HepG2 (cell line): ENCODE data around the gene NEURL2. TPM values are rescaled to one million over a fixed set of nuclear protein-coding genes. Genes with fewer than 3 reads are reported as not detected.

Experiments used
- DNMT1 ChIP-seq: sonication (generic); formaldehyde crosslinking; IDR thresholded peaks from 2 replicates; pipeline ENCODE4 v1.5.1; 2020; ENCODE audit warnings: mild to moderate bottlenecking, missing genetic modification reagents
- DNMT3B ChIP-seq: conservative IDR thresholded peaks from 2 replicates; pipeline ENCODE4 v1.6.1; 2016; ENCODE audit warnings: missing biosample characterization, control low read depth
- FOXK1 ChIP-seq: sonication (generic); formaldehyde crosslinking; IDR thresholded peaks from 2 replicates; pipeline ENCODE4 v1.4.0; 2020; ENCODE audit warnings: low read depth, missing genetic modification reagents, borderline replicate concordance
- MXI1 ChIP-seq: IDR thresholded peaks from 3 replicates; pipeline ENCODE4 v1.6.1; 2012; ENCODE audit warnings: low read depth, low read length, inconsistent platforms, borderline replicate concordance
- NFATC3 ChIP-seq: sonication (generic); formaldehyde crosslinking; IDR thresholded peaks from 2 replicates; pipeline ENCODE4 v1.5.1; 2020; ENCODE audit warnings: mild to moderate bottlenecking, missing genetic modification reagents
- SP140L ChIP-seq: sonication (generic); formaldehyde crosslinking; IDR thresholded peaks from 2 replicates; pipeline ENCODE4 v1.4.0; 2020; ENCODE audit warnings: missing genetic modification reagents, borderline replicate concordance
- SP4 ChIP-seq: sonication (generic); formaldehyde crosslinking; IDR thresholded peaks from 2 replicates; pipeline ENCODE4 v1.8.1; 2023; ENCODE audit warnings: mild to moderate bottlenecking, missing genetic modification reagents
- U2AF2 ChIP-seq: fragments of 200-400 bp; formaldehyde crosslinking; IDR thresholded peaks from 2 replicates; pipeline ENCODE4 v1.6.1; 2017; ENCODE audit warnings: low read depth, mild to moderate bottlenecking, low read length
- ZNF3 ChIP-seq: IDR thresholded peaks from 2 replicates; pipeline ENCODE4 v1.7.0; 2017; ENCODE audit warnings: inconsistent platforms
- ZNF839 ChIP-seq: sonication (generic); formaldehyde crosslinking; IDR thresholded peaks from 2 replicates; pipeline ENCODE4 v1.4.0; 2020; ENCODE audit warnings: missing genetic modification reagents, mild to moderate bottlenecking, borderline replicate concordance
- polyA plus RNA-seq, 8 experiments: library from polyadenylated mRNA; depleted of rRNA in 3 of 8; stranded (reverse) in 7 of 8; unstranded in 1 of 8; fragments of >200 nt; fragmentation: Illumina TruSeq in 4 of 8; extraction: Trizol in 4 of 8; gene quantifications; 2 replicates each; pipeline versions ENCODE4 v1.2.1 to v1.2.3, GENCODE V29; 2011 to 2016; ENCODE audit warnings: low read depth in 4 of 8, missing spikeins in 1 of 8, mixed read lengths in 1 of 8; ENCODE audit not compliant: insufficient read depth in 1 of 8
- total RNA-seq, 5 experiments: library from RNA; depleted of rRNA; stranded (reverse); fragments of >200 nt; fragmentation: Illumina TruSeq; extraction: Trizol; gene quantifications; 2 replicates each; pipeline ENCODE4 v1.2.3, GENCODE V29; 2016; ENCODE audit warnings: low read depth in 1 of 5
- TF ChIP-seq, protein P1 (sequence below): sonication (generic); formaldehyde crosslinking; IDR thresholded peaks from 2 replicates; pipeline ENCODE4 v1.4.0; 2020; ENCODE audit warnings: missing genetic modification reagents
- TF ChIP-seq, protein P2 (sequence below): sonication (generic); formaldehyde crosslinking; IDR thresholded peaks from 2 replicates; pipeline ENCODE4 v1.4.0; 2020; ENCODE audit warnings: missing genetic modification reagents, borderline replicate concordance
- TF ChIP-seq, protein P3 (sequence below): sonication (generic); formaldehyde crosslinking; conservative IDR thresholded peaks from 2 replicates; pipeline ENCODE4 v1.4.0; 2020; ENCODE audit warnings: missing genetic modification reagents
- TF ChIP-seq, protein P4 (sequence below): sonication (generic); formaldehyde crosslinking; IDR thresholded peaks from 2 replicates; pipeline ENCODE4 v1.4.0; 2020; ENCODE audit warnings: missing genetic modification reagents, mild to moderate bottlenecking, borderline replicate concordance
- TF ChIP-seq, protein P5 (sequence below): sonication (generic); formaldehyde crosslinking; IDR thresholded peaks from 2 replicates; pipeline ENCODE4 v1.4.0; 2020; ENCODE audit warnings: mild to moderate bottlenecking, missing genetic modification reagents
- TF ChIP-seq, protein P6 (sequence below): IDR thresholded peaks from 2 replicates; pipeline ENCODE4 v1.6.1; 2016; ENCODE audit warnings: mild to moderate bottlenecking
- TF ChIP-seq, protein P7 (sequence below): sonication (generic); formaldehyde crosslinking; IDR thresholded peaks from 2 replicates; pipeline ENCODE4 v1.8.0; 2022; ENCODE audit warnings: missing genetic modification reagents, mild to moderate bottlenecking, borderline replicate concordance
- TF ChIP-seq, protein P8 (sequence below): sonication (generic); formaldehyde crosslinking; IDR thresholded peaks from 2 replicates; pipeline ENCODE4 v1.4.0; 2020; ENCODE audit warnings: mild to moderate bottlenecking, missing genetic modification reagents, borderline replicate concordance

NEURL2 gene
- total and polyA plus RNA-seq, 2 of the 13 experiments (the other 11 are each of a cell fraction or from before 2014, with no cell fraction given), result 7.2 to 9.7 TPM

DNA sequence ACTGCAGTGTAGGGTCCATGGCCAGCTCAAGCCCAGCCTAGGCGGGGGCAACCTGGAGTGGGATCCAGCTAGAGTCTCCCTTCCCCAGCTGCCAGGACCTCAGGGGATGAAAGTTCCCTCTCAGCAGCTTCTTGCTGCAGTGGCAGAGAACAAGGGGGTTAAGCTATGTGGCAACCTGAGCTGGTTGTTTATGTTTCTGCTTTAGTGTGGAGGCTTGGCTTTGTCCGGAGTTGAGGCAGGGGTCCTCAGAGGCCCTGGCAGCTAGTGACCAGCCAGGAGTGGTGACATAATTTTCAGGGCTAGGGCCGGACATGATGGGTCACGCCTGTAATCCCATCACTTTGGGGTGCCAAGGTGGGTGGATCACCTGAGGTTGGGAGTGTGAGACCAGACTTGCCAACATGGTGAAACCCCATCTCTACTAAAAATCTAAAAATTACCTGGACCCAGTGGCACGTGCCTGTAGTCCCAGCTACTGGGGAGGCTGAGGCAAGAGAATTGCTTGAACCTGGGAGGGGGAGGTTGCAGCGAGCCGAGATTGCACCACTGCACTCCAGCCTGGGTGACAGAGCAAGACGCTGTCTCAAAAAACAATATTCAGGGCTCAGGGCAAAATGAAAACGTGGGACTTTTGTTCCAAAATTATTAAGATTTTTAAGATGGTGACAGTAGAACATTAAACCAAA, 35.0 kb upstream of the NEURL2 start (continued):
- TF ChIP-seq, protein P1, sequence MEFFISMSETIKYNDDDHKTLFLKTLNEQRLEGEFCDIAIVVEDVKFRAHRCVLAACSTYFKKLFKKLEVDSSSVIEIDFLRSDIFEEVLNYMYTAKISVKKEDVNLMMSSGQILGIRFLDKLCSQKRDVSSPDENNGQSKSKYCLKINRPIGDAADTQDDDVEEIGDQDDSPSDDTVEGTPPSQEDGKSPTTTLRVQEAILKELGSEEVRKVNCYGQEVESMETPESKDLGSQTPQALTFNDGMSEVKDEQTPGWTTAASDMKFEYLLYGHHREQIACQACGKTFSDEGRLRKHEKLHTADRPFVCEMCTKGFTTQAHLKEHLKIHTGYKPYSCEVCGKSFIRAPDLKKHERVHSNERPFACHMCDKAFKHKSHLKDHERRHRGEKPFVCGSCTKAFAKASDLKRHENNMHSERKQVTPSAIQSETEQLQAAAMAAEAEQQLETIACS (CRISPR knock-in tag), result no peak
- peak; percentile 57; the same call in 1 of the 2 replicates for TF ChIP-seq FOXK1
- no peak for TF ChIP-seq ZNF3
- TF ChIP-seq, protein P2, sequence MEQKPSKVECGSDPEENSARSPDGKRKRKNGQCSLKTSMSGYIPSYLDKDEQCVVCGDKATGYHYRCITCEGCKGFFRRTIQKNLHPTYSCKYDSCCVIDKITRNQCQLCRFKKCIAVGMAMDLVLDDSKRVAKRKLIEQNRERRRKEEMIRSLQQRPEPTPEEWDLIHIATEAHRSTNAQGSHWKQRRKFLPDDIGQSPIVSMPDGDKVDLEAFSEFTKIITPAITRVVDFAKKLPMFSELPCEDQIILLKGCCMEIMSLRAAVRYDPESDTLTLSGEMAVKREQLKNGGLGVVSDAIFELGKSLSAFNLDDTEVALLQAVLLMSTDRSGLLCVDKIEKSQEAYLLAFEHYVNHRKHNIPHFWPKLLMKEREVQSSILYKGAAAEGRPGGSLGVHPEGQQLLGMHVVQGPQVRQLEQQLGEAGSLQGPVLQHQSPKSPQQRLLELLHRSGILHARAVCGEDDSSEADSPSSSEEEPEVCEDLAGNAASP, result no peak
- TF ChIP-seq, protein P3, sequence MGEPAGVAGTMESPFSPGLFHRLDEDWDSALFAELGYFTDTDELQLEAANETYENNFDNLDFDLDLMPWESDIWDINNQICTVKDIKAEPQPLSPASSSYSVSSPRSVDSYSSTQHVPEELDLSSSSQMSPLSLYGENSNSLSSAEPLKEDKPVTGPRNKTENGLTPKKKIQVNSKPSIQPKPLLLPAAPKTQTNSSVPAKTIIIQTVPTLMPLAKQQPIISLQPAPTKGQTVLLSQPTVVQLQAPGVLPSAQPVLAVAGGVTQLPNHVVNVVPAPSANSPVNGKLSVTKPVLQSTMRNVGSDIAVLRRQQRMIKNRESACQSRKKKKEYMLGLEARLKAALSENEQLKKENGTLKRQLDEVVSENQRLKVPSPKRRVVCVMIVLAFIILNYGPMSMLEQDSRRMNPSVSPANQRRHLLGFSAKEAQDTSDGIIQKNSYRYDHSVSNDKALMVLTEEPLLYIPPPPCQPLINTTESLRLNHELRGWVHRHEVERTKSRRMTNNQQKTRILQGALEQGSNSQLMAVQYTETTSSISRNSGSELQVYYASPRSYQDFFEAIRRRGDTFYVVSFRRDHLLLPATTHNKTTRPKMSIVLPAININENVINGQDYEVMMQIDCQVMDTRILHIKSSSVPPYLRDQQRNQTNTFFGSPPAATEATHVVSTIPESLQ, result no peak
- no peak for TF ChIP-seq SP140L (CRISPR knock-in tag)
- TF ChIP-seq, protein P4, sequence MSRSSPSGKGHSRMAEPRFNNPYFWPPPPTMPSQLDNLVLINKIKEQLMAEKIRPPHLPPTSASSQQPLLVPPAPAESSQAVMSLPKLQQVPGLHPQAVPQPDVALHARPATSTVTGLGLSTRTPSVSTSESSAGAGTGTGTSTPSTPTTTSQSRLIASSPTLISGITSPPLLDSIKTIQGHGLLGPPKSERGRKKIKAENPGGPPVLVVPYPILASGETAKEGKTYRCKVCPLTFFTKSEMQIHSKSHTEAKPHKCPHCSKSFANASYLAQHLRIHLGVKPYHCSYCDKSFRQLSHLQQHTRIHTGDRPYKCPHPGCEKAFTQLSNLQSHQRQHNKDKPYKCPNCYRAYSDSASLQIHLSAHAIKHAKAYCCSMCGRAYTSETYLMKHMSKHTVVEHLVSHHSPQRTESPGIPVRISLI (CRISPR knock-in tag), result no peak
- TF ChIP-seq ZNF839 (CRISPR knock-in tag), result peak; percentile 74; the same call in 1 of the 2 replicates
- no peak for TF ChIP-seq DNMT3B
- TF ChIP-seq, protein P5, sequence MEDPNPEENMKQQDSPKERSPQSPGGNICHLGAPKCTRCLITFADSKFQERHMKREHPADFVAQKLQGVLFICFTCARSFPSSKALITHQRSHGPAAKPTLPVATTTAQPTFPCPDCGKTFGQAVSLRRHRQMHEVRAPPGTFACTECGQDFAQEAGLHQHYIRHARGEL (CRISPR knock-in tag), result no peak
- TF ChIP-seq U2AF2, result no peak
- no peak for TF ChIP-seq SP4 (CRISPR knock-in tag)
- no peak for TF ChIP-seq NFATC3 (CRISPR knock-in tag)
- no peak for TF ChIP-seq MXI1
- TF ChIP-seq, protein P6, sequence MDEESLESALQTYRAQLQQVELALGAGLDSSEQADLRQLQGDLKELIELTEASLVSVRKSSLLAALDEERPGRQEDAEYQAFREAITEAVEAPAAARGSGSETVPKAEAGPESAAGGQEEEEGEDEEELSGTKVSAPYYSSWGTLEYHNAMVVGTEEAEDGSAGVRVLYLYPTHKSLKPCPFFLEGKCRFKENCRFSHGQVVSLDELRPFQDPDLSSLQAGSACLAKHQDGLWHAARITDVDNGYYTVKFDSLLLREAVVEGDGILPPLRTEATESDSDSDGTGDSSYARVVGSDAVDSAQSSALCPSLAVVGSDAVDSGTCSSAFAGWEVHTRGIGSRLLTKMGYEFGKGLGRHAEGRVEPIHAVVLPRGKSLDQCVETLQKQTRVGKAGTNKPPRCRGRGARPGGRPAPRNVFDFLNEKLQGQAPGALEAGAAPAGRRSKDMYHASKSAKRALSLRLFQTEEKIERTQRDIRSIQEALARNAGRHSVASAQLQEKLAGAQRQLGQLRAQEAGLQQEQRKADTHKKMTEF (CRISPR knock-in tag), result no peak
- TF ChIP-seq, protein P7, sequence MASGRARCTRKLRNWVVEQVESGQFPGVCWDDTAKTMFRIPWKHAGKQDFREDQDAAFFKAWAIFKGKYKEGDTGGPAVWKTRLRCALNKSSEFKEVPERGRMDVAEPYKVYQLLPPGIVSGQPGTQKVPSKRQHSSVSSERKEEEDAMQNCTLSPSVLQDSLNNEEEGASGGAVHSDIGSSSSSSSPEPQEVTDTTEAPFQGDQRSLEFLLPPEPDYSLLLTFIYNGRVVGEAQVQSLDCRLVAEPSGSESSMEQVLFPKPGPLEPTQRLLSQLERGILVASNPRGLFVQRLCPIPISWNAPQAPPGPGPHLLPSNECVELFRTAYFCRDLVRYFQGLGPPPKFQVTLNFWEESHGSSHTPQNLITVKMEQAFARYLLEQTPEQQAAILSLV (CRISPR knock-in tag), result no peak
- no peak for TF ChIP-seq DNMT1 (CRISPR knock-in tag)
- TF ChIP-seq, protein P8, sequence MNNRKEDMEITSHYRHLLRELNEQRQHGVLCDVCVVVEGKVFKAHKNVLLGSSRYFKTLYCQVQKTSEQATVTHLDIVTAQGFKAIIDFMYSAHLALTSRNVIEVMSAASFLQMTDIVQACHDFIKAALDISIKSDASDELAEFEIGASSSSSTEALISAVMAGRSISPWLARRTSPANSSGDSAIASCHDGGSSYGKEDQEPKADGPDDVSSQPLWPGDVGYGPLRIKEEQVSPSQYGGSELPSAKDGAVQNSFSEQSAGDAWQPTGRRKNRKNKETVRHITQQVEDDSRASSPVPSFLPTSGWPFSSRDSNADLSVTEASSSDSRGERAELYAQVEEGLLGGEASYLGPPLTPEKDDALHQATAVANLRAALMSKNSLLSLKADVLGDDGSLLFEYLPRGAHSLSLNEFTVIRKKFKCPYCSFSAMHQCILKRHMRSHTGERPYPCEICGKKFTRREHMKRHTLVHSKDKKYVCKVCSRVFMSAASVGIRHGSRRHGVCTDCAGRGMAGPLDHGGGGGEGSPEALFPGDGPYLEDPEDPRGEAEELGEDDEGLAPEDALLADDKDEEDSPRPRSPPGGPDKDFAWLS (CRISPR knock-in tag), result no peak
